COLO668 (cell line): ENCODE measurements around the gene CIB4.
"Not testable (repeated sequence)": the region's sequence is repeated elsewhere in the genome, so short reads cannot be mapped to it uniquely, and the experiment has no call there.

Source experiments
- DNase-seq: peaks from one replicate; lab custom pipeline; 2025; ENCODE audit not compliant: unreplicated experiment; lab: John Stamatoyannopoulos, UW

The CIB4 gene

DNA sequence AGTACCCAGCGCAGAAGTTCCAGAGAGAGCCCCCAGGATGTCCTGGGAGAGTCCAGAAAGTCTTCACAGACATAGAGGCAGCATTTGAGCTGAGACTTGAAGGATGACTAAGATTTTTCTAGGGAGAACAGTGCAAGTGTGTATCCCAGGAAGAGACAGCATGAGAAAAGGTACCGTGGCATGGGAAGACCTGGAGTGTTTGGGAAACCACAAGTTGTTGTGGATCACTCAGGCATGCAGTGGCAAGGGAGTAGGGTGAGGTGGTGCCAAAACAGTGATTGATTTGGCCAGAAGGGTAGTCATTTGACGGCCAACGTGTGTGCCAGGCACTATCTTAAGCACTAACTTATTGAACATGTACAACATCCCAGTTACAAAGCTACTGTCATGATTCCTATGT is 26.9 kb upstream of the CIB4 start:
- no peak for DNase-seq

DNA sequence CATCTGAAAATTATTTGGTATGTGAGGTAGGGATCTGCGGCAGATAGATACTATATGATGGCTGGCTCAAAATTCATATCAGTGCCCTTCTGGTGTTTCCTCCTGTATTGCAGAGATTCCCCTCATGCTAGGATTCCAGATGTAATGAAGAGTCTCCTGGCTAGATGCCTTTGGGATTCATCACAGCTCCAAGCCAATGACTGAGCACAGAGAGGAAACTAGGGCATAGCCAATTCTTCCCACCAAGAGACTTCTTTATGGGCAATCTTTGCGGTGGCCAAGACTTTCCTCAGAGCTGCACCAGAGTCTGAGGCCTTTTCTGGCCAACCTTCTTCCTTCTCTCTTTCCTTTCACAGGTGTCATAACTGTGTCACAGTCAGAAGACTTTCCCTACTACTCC is 25.5 kb upstream of the CIB4 start:
- DNase-seq: no peak

DNA sequence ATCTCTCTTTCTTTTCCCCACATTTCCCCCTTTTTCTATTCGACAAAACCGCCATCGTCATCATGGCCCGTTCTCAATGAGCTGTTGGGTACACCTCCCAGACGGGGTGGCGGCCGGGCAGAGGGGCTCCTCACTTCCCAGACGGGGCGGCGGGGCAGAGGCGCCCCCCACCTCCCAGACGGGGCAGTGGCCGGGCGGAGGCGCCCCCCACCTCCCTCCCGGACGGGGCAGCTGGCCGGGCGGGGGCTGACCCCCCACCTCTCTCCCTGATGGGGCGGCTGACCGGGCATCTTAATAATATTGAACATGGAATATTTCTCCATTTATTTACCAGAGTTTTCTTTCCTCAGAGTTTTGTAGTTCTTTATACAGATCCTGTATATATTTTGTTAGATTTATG is 24.1 kb upstream of the CIB4 start:
- not testable (repeated sequence) for DNase-seq

DNA sequence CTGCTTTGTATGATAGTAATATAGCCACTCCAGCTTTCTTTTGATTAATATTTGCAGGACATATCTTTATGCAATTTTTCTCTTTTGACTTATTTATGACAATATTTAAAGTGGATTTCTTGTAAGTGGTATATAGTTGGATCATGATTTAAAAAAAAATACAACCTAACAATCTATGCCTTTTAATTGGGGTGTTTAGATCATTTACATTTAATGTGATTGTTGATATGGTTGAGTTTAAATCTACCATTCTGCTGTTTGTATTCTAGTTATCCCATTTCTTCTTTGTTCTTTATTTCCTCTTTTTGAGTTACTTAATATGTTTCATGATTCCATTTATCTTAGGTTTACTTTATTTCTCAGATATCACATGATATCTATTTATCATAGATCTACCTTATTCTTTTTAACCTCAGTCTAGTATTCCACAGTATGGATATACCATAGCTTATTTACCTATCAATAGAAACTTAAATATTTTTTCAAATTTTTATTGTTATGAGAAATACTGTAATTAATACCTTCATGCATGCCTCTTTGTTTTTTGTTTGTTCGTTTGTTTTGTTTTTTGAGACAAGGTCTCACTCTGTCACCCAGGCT is 19.3 kb upstream of the CIB4 start:
- DNase-seq: no peak

DNA sequence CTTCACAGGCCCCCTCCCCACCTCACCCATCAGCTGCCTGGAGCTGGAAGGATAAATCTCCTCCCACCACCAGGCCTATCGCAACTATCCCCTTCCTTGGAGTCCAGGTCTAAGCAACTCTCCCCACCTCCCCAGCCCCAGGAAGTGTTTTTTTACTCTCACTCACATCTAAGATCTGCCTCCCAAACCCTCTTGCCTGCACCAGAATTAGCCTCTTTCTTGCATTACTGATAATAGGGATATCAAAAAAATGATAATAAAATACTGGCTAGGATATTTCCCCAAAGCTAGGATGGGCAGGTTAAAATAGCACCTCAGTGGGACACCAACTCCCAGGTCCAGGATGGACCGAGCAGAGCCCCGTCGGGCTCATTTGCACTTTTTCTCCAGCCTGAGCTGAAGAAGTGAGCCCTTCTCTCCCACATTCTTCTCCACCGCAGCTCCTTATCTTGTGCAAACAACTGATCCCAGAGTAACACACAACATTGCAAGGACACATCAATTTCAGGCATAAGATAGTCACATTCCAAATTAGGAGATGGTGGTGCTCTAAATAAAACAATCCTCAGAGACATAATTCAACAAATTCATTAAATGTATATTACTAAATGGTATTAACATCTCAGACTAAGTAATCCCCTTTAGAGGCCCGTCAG is 17.7 kb upstream of the CIB4 start:
- no peak for DNase-seq

DNA sequence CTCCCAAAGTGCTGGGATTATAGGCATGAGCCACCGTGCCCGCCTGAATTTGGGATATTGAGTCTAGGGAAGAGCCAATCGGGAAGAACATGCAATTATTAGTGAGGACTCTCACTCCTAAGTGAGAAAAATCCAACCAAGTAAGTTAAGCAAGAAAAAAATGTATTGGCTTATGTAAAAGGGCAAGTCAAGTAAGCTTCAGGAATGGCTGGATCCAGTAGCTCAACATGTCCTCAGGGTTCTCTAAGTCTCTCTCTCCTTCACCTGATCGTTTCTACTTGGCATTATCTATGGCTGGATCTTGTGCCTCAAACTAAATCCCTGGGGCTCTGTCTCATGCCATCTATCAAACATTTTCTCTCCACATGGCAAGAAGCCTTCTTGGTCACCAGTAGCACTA is 16.1 kb upstream of the CIB4 start:
- no peak for DNase-seq

DNA sequence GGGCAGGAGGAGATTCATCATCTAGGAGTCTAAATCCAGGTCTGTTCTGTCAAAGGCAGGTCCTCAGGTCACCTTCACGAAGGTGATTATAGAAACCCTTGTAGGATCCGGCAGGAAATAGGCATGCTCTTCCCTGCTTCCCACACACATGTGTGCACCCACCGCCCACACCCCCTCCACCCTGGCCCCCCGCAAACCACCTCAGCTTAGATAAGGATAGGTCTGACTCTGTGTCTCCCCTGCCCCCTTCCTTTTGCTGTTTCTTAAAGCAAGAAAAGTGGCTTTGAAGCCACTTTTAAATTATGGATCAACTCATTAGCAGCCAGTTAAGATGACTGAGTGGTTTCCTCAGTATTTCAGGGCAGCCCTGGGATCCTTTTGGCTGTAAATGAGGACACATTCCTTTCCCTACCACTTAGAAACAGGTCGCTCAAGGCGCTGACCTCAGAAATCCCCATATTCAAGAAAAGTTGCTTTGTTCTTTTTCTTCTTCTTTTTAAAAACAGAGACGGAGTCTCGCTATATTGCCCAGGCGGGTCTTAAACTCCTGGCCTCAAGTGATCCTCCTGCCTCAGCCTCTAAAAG is 14.5 kb upstream of the CIB4 start:
- no peak for DNase-seq

DNA sequence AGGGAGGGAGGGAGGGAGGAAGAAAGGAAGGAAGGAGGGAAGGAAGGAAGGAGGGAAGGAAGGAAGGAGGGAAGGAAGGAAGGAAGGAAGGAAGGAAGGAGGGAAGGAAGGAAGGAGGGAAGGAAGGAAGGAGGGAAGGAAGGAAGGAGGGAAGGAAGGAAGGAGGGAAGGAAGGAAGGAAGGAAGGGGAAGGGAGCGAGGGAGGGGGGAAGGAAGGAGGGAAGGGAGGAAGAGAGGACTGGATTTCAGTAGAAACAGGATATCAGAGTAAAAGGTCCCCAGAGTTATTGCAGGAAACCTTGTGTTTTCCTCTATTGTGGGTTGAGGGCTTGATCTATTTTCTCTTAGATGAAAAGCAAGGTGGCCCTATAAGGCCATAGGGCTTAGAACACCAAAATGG is 14.0 kb upstream of the CIB4 start:
- not testable (repeated sequence) for DNase-seq

DNA sequence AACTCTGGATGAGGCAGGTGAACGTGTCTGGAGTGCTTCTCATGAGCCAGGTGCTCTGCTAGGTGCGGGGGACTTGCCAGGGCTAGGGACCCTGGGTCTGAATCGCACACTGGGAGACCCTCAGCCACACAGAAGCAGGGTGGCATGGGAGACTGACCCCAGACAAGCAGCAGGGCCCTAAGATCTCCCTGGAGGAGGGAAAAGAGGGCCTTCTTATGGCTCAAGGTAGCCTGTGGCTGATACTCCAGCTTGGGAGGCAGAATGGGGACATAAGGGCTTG is 12.8 kb upstream of the CIB4 start:
- DNase-seq: no peak

DNA sequence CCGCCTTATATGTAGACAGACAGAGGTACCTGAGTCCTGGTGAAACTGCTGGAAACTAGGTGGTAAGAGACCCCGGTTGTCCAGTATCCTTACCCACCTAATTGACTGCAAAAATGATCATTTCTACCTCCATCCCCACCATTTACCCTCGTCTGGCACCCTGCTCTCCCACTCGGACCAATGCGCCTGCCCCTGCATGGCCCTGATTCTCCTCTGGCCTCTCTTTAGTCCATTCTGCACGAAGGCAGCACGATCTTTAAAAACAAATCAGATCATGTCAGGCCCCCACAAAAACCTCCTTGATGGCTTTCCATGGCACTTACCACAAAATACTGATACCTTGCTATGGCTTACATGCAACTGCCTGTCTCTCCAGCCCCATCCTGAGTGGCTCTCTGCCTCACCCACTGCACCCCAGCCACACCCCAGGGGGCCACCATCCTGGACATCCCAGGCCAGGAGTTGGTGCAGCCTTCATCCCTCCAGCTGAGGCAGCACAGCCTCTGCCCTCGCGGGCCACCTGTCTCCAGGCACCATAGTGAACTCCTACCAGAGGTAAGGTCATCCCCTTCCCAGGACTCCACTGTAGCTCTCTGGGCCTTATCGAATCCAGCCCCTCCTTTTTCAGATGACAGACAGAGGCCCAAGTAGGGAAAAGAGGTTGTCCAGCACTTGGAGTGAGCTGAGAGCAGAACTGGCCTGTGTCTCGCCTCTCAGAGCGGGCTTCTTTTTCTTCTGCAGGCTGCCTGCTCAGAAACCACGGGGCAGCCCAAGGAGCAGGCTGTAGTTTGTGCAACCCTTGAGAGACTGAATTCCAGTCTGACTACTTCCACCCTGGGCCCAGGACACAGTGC is 12.3 kb upstream of the CIB4 start:
- DNase-seq: no peak

DNA sequence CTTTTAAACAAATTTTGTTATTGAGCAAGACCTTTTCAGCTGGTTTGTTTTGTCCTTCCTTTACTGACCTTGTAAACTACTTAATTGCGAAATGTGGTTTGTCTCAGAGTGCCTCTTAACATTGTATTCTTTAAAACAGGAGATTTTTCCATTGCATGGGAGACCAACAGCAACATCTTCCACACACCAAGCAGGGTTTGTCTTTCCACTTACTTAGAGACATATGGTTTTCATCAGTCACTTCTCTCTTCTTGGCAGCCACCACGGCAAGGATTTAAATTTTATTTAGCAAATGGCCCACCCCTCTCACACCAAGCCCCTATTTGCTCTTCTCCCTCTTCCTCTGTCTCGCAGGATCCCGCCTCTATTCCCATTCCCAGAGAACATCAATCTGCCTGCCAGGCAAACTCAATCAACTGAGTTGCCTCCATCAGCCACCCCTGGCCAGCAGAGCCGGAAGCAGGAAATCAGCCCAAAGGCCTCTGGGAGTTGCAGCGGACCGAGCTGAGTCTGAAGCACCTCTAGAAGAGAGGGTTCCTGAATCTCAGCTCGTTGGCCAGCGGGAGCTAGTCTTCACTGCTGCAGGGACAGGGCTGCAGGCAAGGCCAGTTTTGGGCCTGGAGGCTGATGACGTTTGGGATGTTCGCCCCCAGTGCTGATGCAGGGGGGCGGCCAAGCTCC is 11.3 kb upstream of the CIB4 start:
- no peak for DNase-seq

DNA sequence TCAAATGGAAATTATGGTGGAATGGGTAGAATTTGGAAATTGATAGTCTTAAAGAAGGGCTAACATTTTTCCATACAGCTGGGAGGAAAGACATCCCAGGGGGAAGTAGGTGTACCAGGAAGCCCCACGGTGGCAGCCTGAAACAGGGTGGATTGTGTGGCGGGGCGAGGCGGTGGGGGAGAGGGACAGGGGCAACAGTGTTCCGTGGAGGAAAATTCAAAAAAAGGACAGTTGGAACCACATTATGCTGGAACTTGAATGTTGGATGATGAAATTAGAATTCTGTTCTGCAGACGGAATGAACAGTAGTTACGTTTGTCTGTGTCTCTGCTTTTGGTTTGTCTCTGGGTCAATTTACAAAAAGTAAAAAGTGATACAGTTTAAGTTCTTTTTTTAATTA is 10.6 kb upstream of the CIB4 start:
- no peak for DNase-seq

DNA sequence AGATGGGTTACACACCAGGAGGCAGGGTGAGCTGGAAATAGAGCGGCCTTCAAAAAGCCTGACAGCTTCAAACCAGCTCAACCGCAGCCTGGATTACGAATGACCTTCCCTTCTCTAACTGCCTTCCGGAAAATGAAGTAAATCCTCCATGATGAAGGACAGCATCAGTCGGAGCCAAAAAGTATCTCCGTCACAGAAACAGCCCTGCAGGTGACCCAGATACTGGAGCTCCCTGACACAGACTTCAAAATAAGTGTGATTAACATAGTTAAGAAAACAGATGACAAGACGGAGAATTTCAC is 10.3 kb upstream of the CIB4 start:
- DNase-seq: no peak

DNA sequence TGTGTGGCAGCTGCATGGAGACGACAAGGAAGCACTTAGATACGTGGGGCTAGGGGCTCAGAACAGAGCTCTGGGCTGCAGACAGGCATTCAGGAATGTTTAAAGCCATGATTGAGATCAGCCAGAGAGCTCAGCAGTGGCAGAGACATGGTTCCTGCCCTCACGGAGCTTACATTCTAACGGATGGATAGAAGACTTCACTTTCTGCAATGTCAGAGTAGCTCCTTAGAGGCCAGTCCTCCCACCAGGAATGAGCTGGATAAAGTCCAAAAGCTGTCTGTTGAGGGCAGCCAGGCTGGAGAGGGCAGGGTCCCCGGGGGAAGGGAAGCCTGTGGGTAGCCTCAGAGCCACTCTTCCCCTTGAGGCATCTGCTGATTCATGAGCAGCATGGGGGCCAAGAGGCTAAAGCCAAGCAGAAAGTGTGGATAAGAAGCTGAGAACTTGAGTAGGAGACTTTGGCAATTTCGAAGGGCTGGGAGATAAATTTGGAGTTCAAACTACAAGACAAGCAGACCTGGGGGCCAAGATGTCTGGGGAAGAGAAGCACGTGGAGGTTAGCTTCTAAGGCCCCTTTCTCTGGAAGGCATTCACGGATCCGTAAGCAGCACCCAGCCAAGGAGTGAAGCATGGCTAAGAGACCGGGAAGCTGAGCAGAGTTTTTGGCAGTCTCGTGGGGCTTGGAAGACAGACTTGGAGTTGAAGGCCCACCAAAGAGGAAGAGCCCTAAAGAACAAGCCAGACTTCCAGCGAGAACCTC is 9.7 kb upstream of the CIB4 start:
- no peak for DNase-seq

DNA sequence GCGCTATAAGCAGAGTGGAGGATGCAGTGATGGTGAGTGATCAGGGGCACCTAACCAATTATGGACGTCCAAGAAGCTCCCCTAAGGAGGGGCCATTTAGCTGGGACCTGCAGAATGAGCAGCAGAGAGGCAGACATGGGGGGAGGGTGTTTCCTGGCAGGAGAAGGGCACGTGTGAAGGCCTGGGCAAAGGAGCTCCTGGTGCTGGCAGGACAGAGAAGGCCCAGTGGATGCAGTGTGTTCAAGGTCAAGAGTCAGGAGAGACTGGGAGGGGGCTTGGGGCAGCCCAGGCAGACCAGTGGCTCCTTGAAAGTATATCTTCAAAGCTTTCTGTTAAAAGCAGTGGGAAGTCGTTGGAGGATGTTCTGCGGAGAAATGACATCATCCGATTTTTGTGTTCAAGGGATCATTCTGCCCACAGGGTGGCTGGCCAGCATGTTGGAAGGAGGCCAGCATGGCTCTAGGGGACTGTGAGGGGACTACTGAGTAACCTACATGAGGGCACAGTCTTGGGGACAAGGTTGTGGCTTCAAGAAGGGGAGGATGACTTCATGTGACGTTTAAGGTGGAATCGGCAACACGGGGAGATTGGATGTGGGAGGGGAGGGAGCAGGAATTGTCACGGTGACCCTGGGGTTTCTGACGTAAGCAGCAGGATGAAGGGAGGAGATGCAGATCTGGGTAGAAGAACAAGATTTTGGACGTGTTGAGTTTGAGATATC is 9.0 kb upstream of the CIB4 start:
- no peak for DNase-seq

DNA sequence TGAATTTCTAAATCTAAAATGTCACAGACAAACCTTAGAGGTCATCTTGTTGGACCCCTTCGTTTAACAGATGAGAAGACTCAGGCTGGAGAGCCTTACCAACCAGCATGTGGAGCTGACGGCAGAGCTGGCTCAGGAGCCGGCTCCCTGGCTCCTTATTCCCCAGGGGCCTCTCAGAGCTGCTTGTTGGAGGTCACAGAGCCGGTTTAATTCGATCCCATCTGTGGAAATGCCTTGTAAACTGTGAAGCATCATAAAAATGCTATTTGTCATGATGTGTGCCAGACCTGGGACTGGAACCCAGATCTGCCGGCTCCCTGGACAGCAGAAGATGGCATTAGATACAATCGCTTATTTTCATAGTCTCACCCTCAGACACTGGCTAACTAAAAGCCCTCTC is 8.2 kb upstream of the CIB4 start:
- no peak for DNase-seq

DNA sequence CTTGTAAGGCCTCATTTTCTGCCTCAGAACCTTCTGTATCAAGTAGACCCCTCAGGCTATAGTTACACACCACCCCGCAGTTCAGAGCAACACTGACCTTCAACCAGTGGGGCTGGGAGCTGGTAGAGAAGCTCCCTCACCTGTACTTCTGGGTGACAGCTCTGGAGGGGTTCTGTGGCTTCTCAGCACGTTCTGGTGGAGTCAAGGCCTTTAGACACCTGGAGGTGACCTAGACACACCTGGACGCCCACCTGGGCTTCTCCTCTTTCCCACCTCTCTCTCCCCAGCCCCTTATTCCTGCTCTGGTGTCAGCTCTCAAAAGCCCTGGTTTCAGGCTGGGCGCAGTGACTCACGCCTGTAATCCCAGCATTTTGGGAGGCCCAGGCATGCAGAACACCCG is 7.3 kb upstream of the CIB4 start:
- no peak for DNase-seq

DNA sequence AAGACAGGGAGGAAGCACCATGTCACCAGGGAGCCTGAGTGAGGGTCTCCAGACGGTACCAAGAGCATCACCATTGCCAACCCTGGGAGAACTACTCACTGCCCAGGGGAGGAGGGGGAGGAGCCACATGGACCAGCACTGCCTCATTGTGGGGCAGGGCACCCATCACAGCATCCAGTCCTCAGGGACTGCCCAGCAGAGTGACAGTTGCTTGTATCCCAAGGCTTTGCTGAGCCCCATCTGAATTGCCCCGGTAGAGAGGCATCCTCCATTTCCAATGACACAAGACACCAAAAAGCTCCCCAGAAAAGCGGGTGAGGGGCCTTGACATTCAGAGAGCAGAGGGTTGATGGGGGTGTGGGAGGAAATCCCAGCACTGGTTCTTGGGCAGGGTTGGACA is 6.8 kb upstream of the CIB4 start:
- no peak for DNase-seq

DNA sequence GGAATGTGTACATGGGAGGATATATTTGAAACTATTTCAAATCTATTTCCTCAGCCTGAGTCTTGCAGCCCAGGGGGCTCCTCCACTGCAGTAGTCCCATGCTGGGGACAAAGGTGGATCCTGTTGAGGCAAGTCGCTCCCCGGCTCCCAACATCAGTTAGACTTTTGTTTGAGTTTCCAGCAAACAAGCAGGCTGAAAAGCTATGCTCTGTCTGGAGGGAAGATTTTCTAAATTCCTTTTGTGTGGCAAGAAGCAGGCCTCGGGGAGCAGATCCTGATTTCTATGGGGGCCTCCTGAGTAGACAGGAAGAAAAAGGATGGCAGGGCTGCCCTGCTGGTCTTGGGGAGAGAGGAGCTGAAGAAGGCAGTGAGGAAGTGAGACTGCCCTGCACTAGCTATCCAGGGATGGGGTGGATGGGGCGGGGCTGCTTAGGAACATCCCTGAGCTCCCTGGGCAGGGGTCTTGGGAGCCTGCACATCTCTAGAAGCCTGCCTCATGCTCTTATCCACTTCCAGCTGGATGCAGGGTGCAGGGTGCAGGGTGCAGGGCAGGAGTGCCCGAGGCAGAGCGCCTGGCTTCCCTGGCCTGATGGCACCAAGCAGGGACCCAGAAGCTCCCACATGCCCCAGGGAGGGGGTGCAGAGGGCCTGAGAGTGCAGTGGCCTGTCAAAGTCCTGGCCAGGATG is 6.0 kb upstream of the CIB4 start:
- no peak for DNase-seq

DNA sequence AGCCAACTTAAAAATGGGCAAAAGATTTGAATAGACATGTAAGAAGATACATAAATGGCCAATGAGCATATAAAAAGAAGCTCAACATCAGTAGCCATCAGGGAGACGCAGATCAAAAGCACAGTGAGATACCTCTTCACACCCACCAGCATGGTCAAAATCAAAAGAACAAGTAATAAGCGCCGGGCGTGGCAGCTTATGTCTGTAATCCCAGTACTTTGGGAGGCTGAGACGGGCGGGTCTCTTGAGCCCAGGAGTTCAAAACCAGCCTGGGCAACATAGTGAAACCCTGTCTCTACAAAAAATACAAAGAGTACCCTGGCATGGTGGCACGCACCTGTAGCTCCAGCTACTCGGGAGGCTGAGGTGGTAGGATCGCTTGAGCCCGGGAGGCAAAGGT is 4.6 kb upstream of the CIB4 start:
- DNase-seq: no peak
